Choroid plexus epithelial cell (primary cell): ENCODE measurements around the gene KRT25.

Experiments used
- DNase-seq: peaks from one replicate; pipeline ENCODE4 v3.0.0-alpha.2; 2010; ENCODE audit warnings: low read depth
- H3K4me3 ChIP-seq: 2 replicates; pipeline ENCODE4 v1.5.1; 2011; ENCODE audit warnings: low read depth, mild to moderate bottlenecking, control low read depth, low read length, moderate library complexity
- CTCF ChIP-seq: conservative IDR thresholded peaks from 2 replicates; pipeline ENCODE4 v1.5.1; 2011; ENCODE audit warnings: low read depth, mild to moderate bottlenecking, control low read depth, inconsistent platforms, low read length, moderate library complexity

KRT25 gene

GRCh38 chr17:40735016-40735415, 20.1 kb downstream of the KRT25 start:
- no peak overlapping the region for H3K4me3 ChIP-seq
- no peak for DNase-seq
- no peak for TF ChIP-seq CTCF

GRCh38 chr17:40734018-40734417, 21.1 kb downstream of the KRT25 start:
- DNase-seq, result no peak
- TF ChIP-seq CTCF, result no peak
- H3K4me3 ChIP-seq, result no peak overlapping the region

GRCh38 chr17:40730970-40731369, 24.2 kb downstream of the KRT25 start:
- no peak for TF ChIP-seq CTCF
- no peak for DNase-seq
- H3K4me3 ChIP-seq, result no peak overlapping the region

GRCh38 chr17:40727447-40728231, 27.5 kb downstream of the KRT25 start:
- TF ChIP-seq CTCF, result no peak
- H3K4me3 ChIP-seq, result no peak overlapping the region
- DNase-seq, result peak; percentile 33

- peak; percentile 24 for DNase-seq
- peak; percentile 41 for TF ChIP-seq CTCF
- H3K4me3 ChIP-seq, result no peak overlapping the region
These were observed 28.2 kb downstream of the KRT25 start for GRCh38 chr17:40726919-40727318.

- no peak overlapping the region for H3K4me3 ChIP-seq
- DNase-seq, result no peak
- no peak for TF ChIP-seq CTCF
These were observed 30.5 kb downstream of the KRT25 start for GRCh38 chr17:40724656-40725055.

GRCh38 chr17:40722241-40722640, 32.9 kb downstream of the KRT25 start:
- no peak for TF ChIP-seq CTCF
- H3K4me3 ChIP-seq, result no peak overlapping the region
- no peak for DNase-seq
